ENCODE data around the gene MT1F.

The MT1F gene

GRCh38 chr16:56651586-56651985 lies 6.2 kb upstream of the MT1F start, which contains the start of gene MT1B:
TSS of gene MT1B (plus strand) at chr16:56651886. CDS start at chr16:56651954, 68 bp downstream.
- Histone ChIP-seq H4K20me1 (ENCODE audit: insufficient read depth, low read length) (no peaks in the 10 kb centered on the region), H2AFZ (ENCODE audit: low read depth, low read length) (no peak within 1 kb of the TSS), H3K9ac (ENCODE audit: low read length) (no peak within 1 kb of the TSS), H3K27me3 (ENCODE audit: low read depth, low read length) (peaks cover 28% of the 10 kb centered on the region), H3K4me3 (ENCODE audit: low read length) (no peak within 1 kb of the TSS), H3K4me2 (ENCODE audit: low read length) (no peak within 1 kb of the TSS), H3K79me2 (ENCODE audit: low read length) (no peaks in the 10 kb centered on the region), H3K9me3 (ENCODE audit: insufficient read depth, low read length) (no peaks in the 10 kb centered on the region), H3K4me1 (ENCODE audit: low read length) (peaks cover 2% of the 10 kb centered on the region; the same call in 1 of the 2 replicates), H3K36me3 (replicated peaks; ENCODE audit: low read depth, low read length) (no peaks in the 10 kb centered on the region), H3K27ac (ENCODE audit: low read length) (no peak within 1 kb of the TSS)
- no peak for TF ChIP-seq CTCF (IDR thresholded peaks at IDR 0.05; ENCODE audit: low read depth, low read length)
- TF ChIP-seq EZH2phosphoT487 (IDR thresholded peaks at IDR 0.05; ENCODE audit: low read depth): no peak

GRCh38 chr16:56652600-56652999 lies 5.2 kb upstream of the MT1F start:
- Histone ChIP-seq H2AFZ (ENCODE audit: low read depth, low read length) (no peak overlapping the region), H3K9me3 (ENCODE audit: insufficient read depth, low read length) (no peaks in the 10 kb centered on the region), H3K4me3 (ENCODE audit: low read length) (no peak overlapping the region), H4K20me1 (ENCODE audit: insufficient read depth, low read length) (no peaks in the 10 kb centered on the region), H3K9ac (ENCODE audit: low read length) (no peak overlapping the region), H3K4me1 (ENCODE audit: low read length) (peaks cover 2% of the 10 kb centered on the region; the same call in 1 of the 2 replicates), H3K79me2 (ENCODE audit: low read length) (no peaks in the 10 kb centered on the region), H3K27ac (ENCODE audit: low read length) (no peak overlapping the region), H3K36me3 (replicated peaks; ENCODE audit: low read depth, low read length) (no peaks in the 10 kb centered on the region), H3K27me3 (ENCODE audit: low read depth, low read length) (peaks cover 18% of the 10 kb centered on the region), H3K4me2 (ENCODE audit: low read length) (no peak overlapping the region)
- TF ChIP-seq CTCF (IDR thresholded peaks at IDR 0.05; ENCODE audit: low read depth, low read length) (no peak), EZH2phosphoT487 (IDR thresholded peaks at IDR 0.05; ENCODE audit: low read depth) (no peak)

GRCh38 chr16:56653218-56653617 lies 4.5 kb upstream of the MT1F start:
- no peak overlapping the region for H2AFZ ChIP-seq (ENCODE audit: low read depth, low read length)
- no peaks in the 10 kb centered on the region for H4K20me1 ChIP-seq (ENCODE audit: insufficient read depth, low read length)

GRCh38 chr16:56658327-56658875 lies 642 bp downstream of the MT1F start:
- peak overlapping the region; percentile 83 for H3K4me3 ChIP-seq (ENCODE audit: low read length)
- no peaks in the 10 kb centered on the region for H3K79me2 ChIP-seq (ENCODE audit: low read length)
- H3K36me3 ChIP-seq (replicated peaks; ENCODE audit: low read depth, low read length): no peaks in the 10 kb centered on the region
- peak overlapping the region; percentile 63 for H2AFZ ChIP-seq (ENCODE audit: low read depth, low read length)
- no peaks in the 10 kb centered on the region for H3K9me3 ChIP-seq (ENCODE audit: insufficient read depth, low read length)
- peak overlapping the region; percentile 87 for H3K4me2 ChIP-seq (ENCODE audit: low read length)
- peak overlapping the region; percentile 57 for H3K9ac ChIP-seq (ENCODE audit: low read length)
- peaks cover 33% of the 10 kb centered on the region for H3K27me3 ChIP-seq (ENCODE audit: low read depth, low read length)
- TF ChIP-seq EZH2phosphoT487 (IDR thresholded peaks at IDR 0.05; ENCODE audit: low read depth): no peak
- TF ChIP-seq CTCF (IDR thresholded peaks at IDR 0.05; ENCODE audit: low read depth, low read length): no peak
- peaks cover 7% of the 10 kb centered on the region; the same call in 1 of the 2 replicates for H3K4me1 ChIP-seq (ENCODE audit: low read length)
- H4K20me1 ChIP-seq (ENCODE audit: insufficient read depth, low read length): no peaks in the 10 kb centered on the region
- H3K27ac ChIP-seq (ENCODE audit: low read length): no peak overlapping the region

More at GRCh38 chr16:56653218-56653617, 4.5 kb upstream of the MT1F start:
- Histone ChIP-seq H3K9ac (ENCODE audit: low read length) (no peak overlapping the region), H3K27ac (ENCODE audit: low read length) (no peak overlapping the region), H3K27me3 (ENCODE audit: low read depth, low read length) (peaks cover 17% of the 10 kb centered on the region), H3K36me3 (replicated peaks; ENCODE audit: low read depth, low read length) (no peaks in the 10 kb centered on the region), H3K9me3 (ENCODE audit: insufficient read depth, low read length) (no peaks in the 10 kb centered on the region), H3K4me2 (ENCODE audit: low read length) (no peak overlapping the region), H3K4me1 (ENCODE audit: low read length) (peaks cover 5% of the 10 kb centered on the region; the same call in 1 of the 2 replicates), H3K79me2 (ENCODE audit: low read length) (no peaks in the 10 kb centered on the region), H3K4me3 (ENCODE audit: low read length) (no peak overlapping the region)
- TF ChIP-seq EZH2phosphoT487 (IDR thresholded peaks at IDR 0.05; ENCODE audit: low read depth): no peak
- TF ChIP-seq CTCF (IDR thresholded peaks at IDR 0.05; ENCODE audit: low read depth, low read length): no peak
